H1 (cell line): ENCODE data around the gene NUP50. TPM values are rescaled to one million over a fixed set of nuclear protein-coding genes. Genes with fewer than 3 reads are reported as not detected.

Experiments
- TCF12 ChIP-seq: IDR thresholded peaks from 2 replicates; pipeline ENCODE4 v1.6.1; 2011; ENCODE audit warnings: low read depth, mild to moderate bottlenecking, low read length
- polyA plus RNA-seq, 7 experiments: library from polyadenylated mRNA; depleted of rRNA in 3 of 7; stranded (reverse) in 5 of 7; unstranded in 2 of 7; fragments of >200 nt in 5 of 7; fragments of 200-250 nt in 2 of 7; gene quantifications; 1 replicate in 5 of 7; 2 replicates in 1 of 7; 4 replicates in 1 of 7; pipeline versions ENCODE4 v1.2.1 to v1.2.3, GENCODE V29; 2011 to 2013; ENCODE audit warnings: missing spikeins in 2 of 7, mixed read lengths in 2 of 7
- total RNA-seq: library from RNA; stranded (reverse); fragmentation: NEBNext Ultra II Directional; extraction: Animal tissue kit (Norgen Biotek cat#: 25700); gene quantifications from 2 replicates; pipeline ENCODE4 v1.2.1, GENCODE V29; 2021

The NUP50 gene
- total and polyA plus RNA-seq, 2 of the 8 experiments (the other 6 are each of a cell fraction or from before 2014, with no cell fraction given): 20.0 to 112 TPM

DNA sequence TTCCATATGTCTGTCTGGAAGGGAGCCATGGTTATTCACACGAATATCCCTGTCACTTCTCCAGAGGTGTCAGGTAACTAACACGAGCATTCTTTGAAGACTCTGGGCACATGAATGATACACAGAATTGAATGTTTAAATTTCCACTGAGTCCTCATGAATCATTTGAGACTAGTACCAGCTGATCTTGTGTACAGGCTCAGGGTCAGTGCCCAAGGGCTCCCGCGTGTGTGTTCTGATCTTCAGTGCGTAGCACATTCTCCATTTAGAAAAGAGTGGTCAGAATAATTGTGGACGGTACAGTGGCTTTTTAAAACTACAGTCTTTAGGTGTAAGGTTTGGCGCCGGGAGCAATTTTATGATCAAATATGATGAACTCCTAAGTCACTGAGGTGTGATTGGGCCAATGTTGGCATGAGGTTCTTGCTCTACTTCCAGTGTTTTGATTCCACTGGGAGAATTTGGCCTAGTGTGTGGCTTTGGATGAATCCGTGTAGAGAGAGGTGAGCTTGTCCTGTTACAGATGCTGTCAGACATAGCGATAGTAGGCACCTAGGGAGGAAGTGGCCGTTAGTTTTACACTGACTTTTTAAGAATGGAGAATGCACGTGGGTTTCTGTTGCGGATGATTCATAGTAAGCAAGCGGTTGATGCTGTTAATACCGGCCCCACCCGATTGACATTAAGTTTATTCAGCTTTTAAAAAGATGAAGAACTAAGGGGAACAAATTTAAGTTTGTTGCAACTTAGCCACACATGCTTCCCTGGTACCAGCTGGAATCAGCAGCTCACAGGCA is 22.2 kb downstream of the NUP50 start (continued):
- no peak for TF ChIP-seq TCF12
